Endothelial cell of umbilical vein (primary cell): ENCODE results near the gene PARP3. TPM values are rescaled to one million over a fixed set of nuclear protein-coding genes. Genes with fewer than 3 reads are reported as not detected.

ENCODE experiments used
- BruUV-seq: library from RNA; stranded (reverse); fragments of 400-500 nt; replicated peaks from 2 replicates; lab custom pipeline; 2021; lab: Mats Ljungman, UMichigan
- CTCF ChIA-PET: fragments of 300-600, 350-600 bp; sonication (Branson Sonifier 250); formaldehyde crosslinking; loops from one replicate; lab custom pipeline; 2021; ENCODE audit warnings: antibody characterized with exemption, inconsistent platforms; lab: Charles Lee
- POLR2A ChIA-PET: fragments of 300-600, 350-600 bp; sonication (Branson Sonifier 250); formaldehyde crosslinking; loops from one replicate; lab custom pipeline; 2021; ENCODE audit warnings: antibody characterized with exemption, inconsistent platforms; lab: Charles Lee
- DNase-seq: peaks from one replicate; pipeline ENCODE4 v3.0.0-alpha.2; 2011; ENCODE audit warnings: low read depth, low spot score
- FAIRE-seq: peaks from 2 replicates; lab custom pipeline; 2011; peaks lifted over from hg19 to GRCh38; lab: Jason Lieb, UNC
- H2AFZ ChIP-seq: 2 replicates; pipeline ENCODE4 v1.6.0; 2012; ENCODE audit warnings: low read depth, low read length, control low read depth, inconsistent platforms
- H3K27ac ChIP-seq: 2 replicates; pipeline ENCODE4 v1.5.1; 2011; ENCODE audit warnings: low read depth, mild to moderate bottlenecking, control low read depth, low read length, moderate library complexity; ENCODE audit not compliant: insufficient read depth
- H3K27me3 ChIP-seq, 2 experiments: 2 replicates each; pipeline versions ENCODE4 v1.6.0 to v1.6.1; 2011; ENCODE audit warnings: low read length in 2 of 2, mixed read lengths in 1 of 2; ENCODE audit not compliant: control insufficient read depth in 2 of 2, insufficient read depth in 2 of 2
- H3K36me3 ChIP-seq, 2 experiments: 2 replicates in 1 of 2; 3 replicates in 1 of 2; pipeline ENCODE4 v1.5.1; 2011; ENCODE audit warnings: low read length in 2 of 2, mild to moderate bottlenecking in 1 of 2, moderate library complexity in 1 of 2; ENCODE audit not compliant: control insufficient read depth in 2 of 2, insufficient read depth in 2 of 2; ENCODE audit errors: extremely low read depth in 1 of 2
- H3K4me1 ChIP-seq: 3 replicates; pipeline ENCODE4 v1.5.1; 2011; ENCODE audit warnings: mild to moderate bottlenecking, low read length; ENCODE audit not compliant: control insufficient read depth, insufficient read depth; ENCODE audit errors: extremely low read depth
- H3K4me2 ChIP-seq: 2 replicates; pipeline ENCODE4 v1.6.1; 2011; ENCODE audit warnings: low read length, control low read depth, mixed read lengths; ENCODE audit not compliant: insufficient read depth
- H3K4me3 ChIP-seq, 3 experiments: fragments of 200-600 bp in 1 of 3; sonication (generic), shearing (Covaris generic) in 1 of 3; replicated peaks in 1 of 3; 2 replicates each; pipeline ENCODE4 v1.5.1; 2011 to 2016; ENCODE audit warnings: control low read depth in 3 of 3, low read length in 3 of 3, mild to moderate bottlenecking in 2 of 3, inconsistent platforms in 1 of 3, low read depth in 1 of 3, moderate library complexity in 1 of 3; ENCODE audit not compliant: insufficient read depth in 1 of 3
- H3K79me2 ChIP-seq: 2 replicates; pipeline ENCODE4 v1.6.0; 2012; ENCODE audit warnings: low read length, inconsistent platforms; ENCODE audit not compliant: control insufficient read depth, insufficient read depth
- H3K9ac ChIP-seq: replicated peaks from 2 replicates; pipeline ENCODE3; 2011; ENCODE audit warnings: low read length, control low read depth; ENCODE audit not compliant: insufficient read depth; ENCODE audit errors: extremely low read depth
- H3K9me1 ChIP-seq: replicated peaks from 3 replicates; pipeline ENCODE4 v1.6.0; 2011; ENCODE audit warnings: mild to moderate bottlenecking, low read length; ENCODE audit not compliant: control insufficient read depth, insufficient read depth; ENCODE audit errors: extremely low read depth
- H3K9me3 ChIP-seq: replicated peaks from 2 replicates; pipeline ENCODE4 v1.5.1; 2012; ENCODE audit warnings: low read length, inconsistent platforms; ENCODE audit not compliant: control insufficient read depth, insufficient read depth
- H4K20me1 ChIP-seq: replicated peaks from 2 replicates; pipeline ENCODE3; 2011; ENCODE audit warnings: mild to moderate bottlenecking, low read length; ENCODE audit not compliant: control insufficient read depth, insufficient read depth; ENCODE audit errors: extremely low read depth
- EZH2 ChIP-seq: IDR thresholded peaks from 2 replicates; pipeline ENCODE4 v1.6.1; 2012; ENCODE audit warnings: borderline replicate concordance, low read depth, mild to moderate bottlenecking, moderate library complexity, low read length, inconsistent platforms; ENCODE audit not compliant: severe bottlenecking
- FOS ChIP-seq: IDR thresholded peaks from 2 replicates; pipeline ENCODE4 v1.6.1; 2011; ENCODE audit warnings: mild to moderate bottlenecking, low read length, moderate library complexity, borderline replicate concordance; ENCODE audit not compliant: insufficient read depth
- GATA2 ChIP-seq: IDR thresholded peaks from 2 replicates; pipeline ENCODE4 v1.7.0; 2011; ENCODE audit warnings: low read depth, mild to moderate bottlenecking, moderate library complexity, mixed read lengths, low read length; ENCODE audit not compliant: insufficient read length, insufficient read depth
- JUN ChIP-seq: IDR thresholded peaks from 2 replicates; pipeline ENCODE4 v1.6.1; 2011; ENCODE audit warnings: borderline replicate concordance, low read depth; ENCODE audit not compliant: insufficient read length, insufficient read depth
- MYC ChIP-seq: IDR thresholded peaks from one replicate; pipeline ENCODE4 v1.6.1; 2011; ENCODE audit warnings: mild to moderate bottlenecking, low read depth, low read length
- POLR2A ChIP-seq: IDR thresholded peaks from 2 replicates; pipeline ENCODE4 v1.6.1; 2012; ENCODE audit warnings: low read depth, mild to moderate bottlenecking, control low read depth, low read length
- POLR2AphosphoS5 ChIP-seq: IDR thresholded peaks from 2 replicates; pipeline ENCODE4 v1.6.1; 2012; ENCODE audit warnings: low read depth, mild to moderate bottlenecking, control low read depth, low read length, moderate library complexity; ENCODE audit not compliant: insufficient read depth
- dilution Hi-C: fragments of 300-500 bp; cut with MboI; formaldehyde crosslinking; loops from one replicate; pipeline ENCODE4 v1.15.0; 2019; ENCODE audit warnings: low sequenced_read_pairs; ENCODE audit not compliant: extremely low pct_ligation_motif_present
- intact Hi-C: fragments of 100-400 bp; cut with micrococcal nuclease; formaldehyde crosslinking; loops from one replicate; pipeline ENCODE4 v1.10.0; 2022
- polyA plus RNA-seq, 4 experiments: library from polyadenylated mRNA; depleted of rRNA in 3 of 4; stranded (reverse) in 3 of 4; unstranded in 1 of 4; fragments of >200 nt; gene quantifications; 2 replicates each; pipeline versions ENCODE4 v1.2.1 to v1.2.3, GENCODE V29; 2011 to 2012; ENCODE audit warnings: missing spikeins in 1 of 4
- total RNA-seq: library from RNA; stranded (reverse); gene quantifications from 2 replicates; pipeline ENCODE4 v1.2.3, GENCODE V29; 2021
- TF ChIP-seq, protein P1 (sequence below): IDR thresholded peaks from 2 replicates; pipeline ENCODE4 v1.6.1; 2011; ENCODE audit not compliant: insufficient read depth, insufficient read length
- TF ChIP-seq, protein P2 (sequence below), 2 donors: IDR thresholded peaks; 1 replicate in 1 of 2; 2 replicates in 1 of 2; pipeline ENCODE4 v1.5.1; 2011; ENCODE audit warnings: low read length in 2 of 2, mild to moderate bottlenecking in 2 of 2, moderate library complexity in 2 of 2, control low read depth in 1 of 2, inconsistent platforms in 1 of 2, low read depth in 1 of 2; ENCODE audit not compliant: insufficient read depth in 1 of 2; ENCODE audit errors: extremely low read depth in 1 of 2

The PARP3 gene
- total and polyA plus RNA-seq, 2 donors (not counting 3 experiments of a cell fraction or from before 2014, with no cell fraction given): 10.0 to 13.8 TPM

DNA sequence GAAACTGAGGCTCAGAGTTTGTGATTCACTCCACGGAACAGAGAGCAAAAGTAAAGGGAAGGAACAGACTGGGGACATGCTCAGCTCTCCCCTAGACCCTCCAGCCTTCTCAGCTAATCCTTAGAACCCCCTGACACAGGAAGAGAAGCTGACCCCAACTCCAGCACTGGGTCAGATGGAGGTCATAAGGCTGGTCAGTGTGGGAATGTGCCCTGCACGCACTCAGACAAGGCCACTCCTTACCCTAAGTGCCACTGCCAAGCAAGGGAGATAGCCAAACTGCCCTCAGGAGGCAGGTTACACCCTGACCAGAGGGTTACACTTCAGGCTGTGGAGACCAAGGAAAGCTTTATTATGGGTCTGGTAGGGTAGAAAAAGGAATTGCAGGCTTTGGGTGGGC, 52.4 kb downstream of the PARP3 start:
- peak overlapping the region; percentile 67 to 96 (median 91) for H3K4me3 ChIP-seq
- peak overlapping the region; percentile 91 for H3K4me2 ChIP-seq
- H3K9me1 ChIP-seq: no peaks in the 10 kb centered on the region
- TSS peak; percentile 46 for BruUV-seq
- FAIRE-seq (peak; percentile 18), DNase-seq (no peak)
- peaks cover 19% of the 10 kb centered on the region for H3K4me1 ChIP-seq
- peak overlapping the region; percentile 89 for H3K27ac ChIP-seq
- peaks cover 30% of the 10 kb centered on the region for H3K79me2 ChIP-seq
- no peak for TF ChIP-seq EZH2
- TF ChIP-seq GATA2: no peak
- TF ChIP-seq MYC: no peak
- TF ChIP-seq, protein P1, sequence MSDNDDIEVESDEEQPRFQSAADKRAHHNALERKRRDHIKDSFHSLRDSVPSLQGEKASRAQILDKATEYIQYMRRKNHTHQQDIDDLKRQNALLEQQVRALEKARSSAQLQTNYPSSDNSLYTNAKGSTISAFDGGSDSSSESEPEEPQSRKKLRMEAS: no peak
- TF ChIP-seq, protein P2, sequence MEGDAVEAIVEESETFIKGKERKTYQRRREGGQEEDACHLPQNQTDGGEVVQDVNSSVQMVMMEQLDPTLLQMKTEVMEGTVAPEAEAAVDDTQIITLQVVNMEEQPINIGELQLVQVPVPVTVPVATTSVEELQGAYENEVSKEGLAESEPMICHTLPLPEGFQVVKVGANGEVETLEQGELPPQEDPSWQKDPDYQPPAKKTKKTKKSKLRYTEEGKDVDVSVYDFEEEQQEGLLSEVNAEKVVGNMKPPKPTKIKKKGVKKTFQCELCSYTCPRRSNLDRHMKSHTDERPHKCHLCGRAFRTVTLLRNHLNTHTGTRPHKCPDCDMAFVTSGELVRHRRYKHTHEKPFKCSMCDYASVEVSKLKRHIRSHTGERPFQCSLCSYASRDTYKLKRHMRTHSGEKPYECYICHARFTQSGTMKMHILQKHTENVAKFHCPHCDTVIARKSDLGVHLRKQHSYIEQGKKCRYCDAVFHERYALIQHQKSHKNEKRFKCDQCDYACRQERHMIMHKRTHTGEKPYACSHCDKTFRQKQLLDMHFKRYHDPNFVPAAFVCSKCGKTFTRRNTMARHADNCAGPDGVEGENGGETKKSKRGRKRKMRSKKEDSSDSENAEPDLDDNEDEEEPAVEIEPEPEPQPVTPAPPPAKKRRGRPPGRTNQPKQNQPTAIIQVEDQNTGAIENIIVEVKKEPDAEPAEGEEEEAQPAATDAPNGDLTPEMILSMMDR (IDR thresholded peaks at IDR 0.05; ENCODE audit: extremely low read depth in 1 of 2, insufficient read depth in 1 of 2, low read depth in 1 of 2, low read length in 2 of 2): no peak
- no peak for TF ChIP-seq FOS
- TF ChIP-seq POLR2AphosphoS5: no peak
- TF ChIP-seq POLR2A: no peak
- no peak for TF ChIP-seq JUN
- ChIA-PET CTCF (interaction anchor here (2.7 kb wide), 1 partner anchor 12 kb away, joined by 13 read pairs; the partner anchor contains the start of gene ACY1), POLR2A (interaction anchor here (2.2 kb wide), 1 partner anchor 11 kb away, joined by 15 read pairs; the partner anchor contains the start of gene ACY1)
- H3K9me3 ChIP-seq: no peaks in the 10 kb centered on the region
- H3K36me3 ChIP-seq: peaks cover 16 to 20% of the 10 kb centered on the region in 2 experiments
- no peaks in the 10 kb centered on the region for H3K27me3 ChIP-seq
- H3K9ac ChIP-seq: peak overlapping the region; percentile 99
- dilution Hi-C loops (loop anchor here (10.0 kb wide), 1 partner anchor 150 kb away; no protein-coding TSS in a partner anchor), intact Hi-C loops (no loop called here)
- H4K20me1 ChIP-seq: no peaks in the 10 kb centered on the region
- H2AFZ ChIP-seq: no peak overlapping the region
